Activated naive CD8-positive, alpha-beta T cell (primary cell): ENCODE results near the gene DNAH10.

Source experiments
- H3K27ac Mint-ChIP-seq: one replicate; pipeline ENCODE4 v1.8.0; 2021; ENCODE audit warnings: mixed read lengths
- H3K27me3 Mint-ChIP-seq: one replicate; pipeline ENCODE4 v1.8.0; 2021; ENCODE audit warnings: mixed read lengths
- H3K36me3 Mint-ChIP-seq: one replicate; pipeline ENCODE4 v1.8.0; 2021; ENCODE audit warnings: mixed read lengths
- H3K4me1 Mint-ChIP-seq: one replicate; pipeline ENCODE4 v1.8.0; 2021; ENCODE audit warnings: low read depth, mixed read lengths
- H3K4me3 Mint-ChIP-seq: one replicate; pipeline ENCODE4 v1.8.0; 2021; ENCODE audit warnings: mild to moderate bottlenecking, mixed read lengths
- H3K9me3 Mint-ChIP-seq: one replicate; pipeline ENCODE4 v1.8.0; 2021; ENCODE audit warnings: low read depth, mixed read lengths

Gene DNAH10

GRCh38 chr12:123960029-123960735 lies 198.1 kb downstream of the DNAH10 start:
- Mint-ChIP-seq H3K36me3 (peaks cover 4% of the 10 kb centered on the region), H3K9me3 (no peaks in the 10 kb centered on the region), H3K27me3 (no peaks in the 10 kb centered on the region), H3K4me3 (no peak overlapping the region), H3K4me1 (peaks cover 4% of the 10 kb centered on the region), H3K27ac (no peak overlapping the region)

- no peak overlapping the region for H3K27ac Mint-ChIP-seq
- H3K36me3 Mint-ChIP-seq, result peaks cover 4% of the 10 kb centered on the region
- no peak overlapping the region for H3K4me3 Mint-ChIP-seq
- peaks cover 4% of the 10 kb centered on the region for H3K4me1 Mint-ChIP-seq
- H3K9me3 Mint-ChIP-seq, result no peaks in the 10 kb centered on the region
- no peaks in the 10 kb centered on the region for H3K27me3 Mint-ChIP-seq
These were observed 198.8 kb downstream of the DNAH10 start for GRCh38 chr12:123960856-123961255.

- no peaks in the 10 kb centered on the region for H3K27me3 Mint-ChIP-seq
- no peak overlapping the region for H3K4me3 Mint-ChIP-seq
- peaks cover 4% of the 10 kb centered on the region for H3K36me3 Mint-ChIP-seq
- peaks cover 4% of the 10 kb centered on the region for H3K4me1 Mint-ChIP-seq
- no peak overlapping the region for H3K27ac Mint-ChIP-seq
- H3K9me3 Mint-ChIP-seq, result no peaks in the 10 kb centered on the region
These were observed 199.7 kb downstream of the DNAH10 start for GRCh38 chr12:123961585-123962345.

GRCh38 chr12:123962513-123962912 lies 200.4 kb downstream of the DNAH10 start:
- peaks cover 2% of the 10 kb centered on the region for H3K36me3 Mint-ChIP-seq
- H3K4me3 Mint-ChIP-seq, result no peak overlapping the region
- no peaks in the 10 kb centered on the region for H3K27me3 Mint-ChIP-seq
- H3K27ac Mint-ChIP-seq, result no peak overlapping the region
- peaks cover 4% of the 10 kb centered on the region for H3K4me1 Mint-ChIP-seq
- H3K9me3 Mint-ChIP-seq, result no peaks in the 10 kb centered on the region

GRCh38 chr12:123963821-123964220 lies 201.7 kb downstream of the DNAH10 start:
- H3K36me3 Mint-ChIP-seq, result peaks cover 2% of the 10 kb centered on the region
- no peak overlapping the region for H3K4me3 Mint-ChIP-seq
- H3K27ac Mint-ChIP-seq, result no peak overlapping the region
- H3K9me3 Mint-ChIP-seq, result no peaks in the 10 kb centered on the region
- H3K27me3 Mint-ChIP-seq, result no peaks in the 10 kb centered on the region
- peaks cover 6% of the 10 kb centered on the region for H3K4me1 Mint-ChIP-seq

GRCh38 chr12:123965382-123965781 lies 203.3 kb downstream of the DNAH10 start:
- Mint-ChIP-seq H3K27ac (no peak overlapping the region), H3K36me3 (peaks cover 2% of the 10 kb centered on the region), H3K27me3 (no peaks in the 10 kb centered on the region), H3K9me3 (no peaks in the 10 kb centered on the region), H3K4me1 (peaks cover 13% of the 10 kb centered on the region), H3K4me3 (no peak overlapping the region)

- H3K27ac Mint-ChIP-seq, result no peak overlapping the region
- H3K9me3 Mint-ChIP-seq, result no peaks in the 10 kb centered on the region
- H3K4me1 Mint-ChIP-seq, result peaks cover 21% of the 10 kb centered on the region
- H3K4me3 Mint-ChIP-seq, result no peak overlapping the region
- H3K36me3 Mint-ChIP-seq, result peaks cover 2% of the 10 kb centered on the region
- H3K27me3 Mint-ChIP-seq, result no peaks in the 10 kb centered on the region
These were observed 204.5 kb downstream of the DNAH10 start for GRCh38 chr12:123966596-123966995.

- Mint-ChIP-seq H3K27me3 (no peaks in the 10 kb centered on the region), H3K36me3 (peaks cover 2% of the 10 kb centered on the region), H3K4me3 (no peak overlapping the region), H3K27ac (no peak overlapping the region), H3K9me3 (no peaks in the 10 kb centered on the region), H3K4me1 (peaks cover 22% of the 10 kb centered on the region)
These were observed 205.1 kb downstream of the DNAH10 start for GRCh38 chr12:123967121-123967586.

- H3K9me3 Mint-ChIP-seq, result no peaks in the 10 kb centered on the region
- peak overlapping the region; percentile 92 for H3K4me3 Mint-ChIP-seq
- peak overlapping the region; percentile 41 for H3K27ac Mint-ChIP-seq
- peaks cover 3% of the 10 kb centered on the region for H3K36me3 Mint-ChIP-seq
- H3K27me3 Mint-ChIP-seq, result no peaks in the 10 kb centered on the region
- H3K4me1 Mint-ChIP-seq, result peaks cover 37% of the 10 kb centered on the region
These were observed 209.3 kb downstream of the DNAH10 start for GRCh38 chr12:123971449-123971769.

- Mint-ChIP-seq H3K9me3 (no peaks in the 10 kb centered on the region), H3K27ac (peak overlapping the region; percentile 41), H3K27me3 (no peaks in the 10 kb centered on the region), H3K4me1 (peaks cover 37% of the 10 kb centered on the region), H3K4me3 (peak overlapping the region; percentile 92), H3K36me3 (peaks cover 3% of the 10 kb centered on the region)
These were observed 209.8 kb downstream of the DNAH10 start for GRCh38 chr12:123971770-123972456.

- H3K36me3 Mint-ChIP-seq, result peaks cover 3% of the 10 kb centered on the region
- H3K9me3 Mint-ChIP-seq, result no peaks in the 10 kb centered on the region
- no peaks in the 10 kb centered on the region for H3K27me3 Mint-ChIP-seq
- H3K4me1 Mint-ChIP-seq, result peaks cover 35% of the 10 kb centered on the region
- peak within 1 kb of the TSS; percentile 94 for H3K27ac Mint-ChIP-seq
- peak within 1 kb of the TSS; percentile 98 for H3K4me3 Mint-ChIP-seq
These were observed 210.6 kb downstream of the DNAH10 start, which contains the start of the genes CCDC92 and ZNF664 for GRCh38 chr12:123972457-123973401. Gene CCDC92 (minus strand): TSS chr12:123972831. CDS start chr12:123944305, 28,526 bp downstream. Gene ZNF664 (plus strand): TSS chr12:123973215. CDS start chr12:124012145, 38,930 bp downstream.

- peaks cover 35% of the 10 kb centered on the region for H3K4me1 Mint-ChIP-seq
- peak overlapping the region; percentile 94 for H3K27ac Mint-ChIP-seq
- H3K9me3 Mint-ChIP-seq, result no peaks in the 10 kb centered on the region
- H3K36me3 Mint-ChIP-seq, result peaks cover 3% of the 10 kb centered on the region
- H3K27me3 Mint-ChIP-seq, result no peaks in the 10 kb centered on the region
- peak overlapping the region; percentile 98 for H3K4me3 Mint-ChIP-seq
These were observed 211.6 kb downstream of the DNAH10 start for GRCh38 chr12:123973552-123974341.

- H3K9me3 Mint-ChIP-seq, result no peaks in the 10 kb centered on the region
- peaks cover 3% of the 10 kb centered on the region for H3K36me3 Mint-ChIP-seq
- no peak overlapping the region for H3K27ac Mint-ChIP-seq
- peaks cover 28% of the 10 kb centered on the region for H3K4me1 Mint-ChIP-seq
- H3K27me3 Mint-ChIP-seq, result no peaks in the 10 kb centered on the region
- H3K4me3 Mint-ChIP-seq, result no peak overlapping the region
These were observed 214.2 kb downstream of the DNAH10 start for GRCh38 chr12:123976227-123976826.
